ENCODE measurements around the gene EHBP1L1.

Gene EHBP1L1

DNA sequence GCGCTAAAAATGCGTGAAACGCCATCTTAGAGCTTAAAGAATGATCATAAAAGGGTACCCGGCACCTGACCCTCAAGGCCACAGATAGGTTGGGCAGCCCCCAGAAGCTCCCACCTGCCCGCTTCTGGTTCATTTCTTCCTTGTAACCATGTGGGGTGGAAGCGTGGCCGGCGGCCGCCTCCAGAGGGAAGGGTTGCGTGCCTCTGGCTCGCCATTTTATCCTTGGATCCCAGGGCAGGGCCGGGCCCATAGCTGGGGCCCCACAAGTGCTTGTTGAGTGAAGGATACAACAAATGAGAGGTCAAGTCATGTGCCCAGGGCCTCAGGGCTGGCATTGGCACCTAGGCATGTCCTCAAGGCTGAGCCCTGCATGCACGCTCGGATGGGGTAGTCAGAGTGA lies 45.6 kb downstream of the EHBP1L1 start:
- DNase-seq = no peak
- Histone ChIP-seq H3K36me3 (ENCODE audit: control insufficient read depth in 1 of 2, insufficient read depth in 2 of 2, low read length in 2 of 2) (peaks cover 87 to 89% of the 10 kb centered on the region in 2 experiments), H3K4ac (ENCODE audit: low read depth, low read length) (no peak overlapping the region), H3K23ac (ENCODE audit: low read length) (no peak overlapping the region), H3K79me1 (ENCODE audit: low read length) (no peaks in the 10 kb centered on the region), H2AFZ (ENCODE audit: insufficient read depth, low read length, poor library complexity) (no peak overlapping the region), H3K79me2 (ENCODE audit: control insufficient read depth, insufficient read depth, low read length, poor library complexity) (peaks cover 6% of the 10 kb centered on the region), H3K14ac (ENCODE audit: low read length) (no peak overlapping the region), H3K9me3 (ENCODE audit: insufficient read depth, low read depth, low read length) (no peaks in the 10 kb centered on the region), H3K9ac (ENCODE audit: low read length) (no peak overlapping the region), H3K27me3 (ENCODE audit: insufficient read depth, low read length) (no peaks in the 10 kb centered on the region), H2AK5ac (ENCODE audit: low read length) (no peak overlapping the region), H4K91ac (ENCODE audit: low read depth, low read length) (no peak overlapping the region), H2BK5ac (ENCODE audit: low read depth, low read length, poor library complexity) (no peak overlapping the region), H2BK120ac (ENCODE audit: insufficient read depth, low read length, poor library complexity) (no peak overlapping the region), H3K4me1 (ENCODE audit: control insufficient read depth in 1 of 2, insufficient read depth in 2 of 2, low read length in 2 of 2) (peaks cover 4 to 5% of the 10 kb centered on the region in 2 experiments), H4K8ac (ENCODE audit: low read depth, low read length) (no peak overlapping the region), H3K4me2 (ENCODE audit: low read length) (no peak overlapping the region), H2BK12ac (ENCODE audit: low read length) (no peak overlapping the region), H4K12ac (ENCODE audit: low read depth, low read length) (no peak overlapping the region), H3K18ac (ENCODE audit: low read length) (no peak overlapping the region), H3K4me3 (ENCODE audit: low read depth, low read length) (no peak overlapping the region), H3K27ac (ENCODE audit: low read depth, low read length) (no peak overlapping the region)
- WGBS (ENCODE audit: extremely low coverage, insufficient coverage, insufficient read length) = no CpG with 5 or more reads among the region's 14 CpGs

DNA sequence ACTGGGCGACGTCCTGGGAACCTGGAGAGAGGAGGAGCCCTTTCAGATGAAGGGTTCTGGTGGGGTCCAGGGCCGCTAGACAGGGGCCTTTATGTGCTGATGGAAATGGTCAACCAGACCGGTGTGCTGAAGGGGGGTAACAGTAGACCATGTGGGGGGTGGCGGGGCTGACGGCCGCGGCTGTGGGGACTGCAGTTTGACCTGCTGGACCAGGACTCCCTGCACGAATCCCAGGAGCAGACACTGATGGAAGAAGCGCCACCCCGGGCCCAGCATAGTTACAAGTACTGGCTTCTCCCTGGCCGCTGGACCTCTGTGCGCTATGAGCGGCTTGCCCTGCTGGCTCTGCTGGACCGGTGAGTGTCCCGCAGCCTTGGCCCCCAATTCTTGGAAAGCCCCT lies 46.2 kb downstream of the EHBP1L1 start:
- H2BK120ac ChIP-seq (ENCODE audit: insufficient read depth, low read length, poor library complexity) = no peak overlapping the region
- H3K27me3 ChIP-seq (ENCODE audit: insufficient read depth, low read length) = no peaks in the 10 kb centered on the region
- H3K14ac ChIP-seq (ENCODE audit: low read length) = no peak overlapping the region
- no peak overlapping the region for H3K4ac ChIP-seq (ENCODE audit: low read depth, low read length)
- H3K23ac ChIP-seq (ENCODE audit: low read length) = no peak overlapping the region
- H3K9ac ChIP-seq (ENCODE audit: low read length) = no peak overlapping the region
- H3K9me3 ChIP-seq (ENCODE audit: insufficient read depth, low read depth, low read length) = no peaks in the 10 kb centered on the region
- no peak overlapping the region for H4K91ac ChIP-seq (ENCODE audit: low read depth, low read length)
- H2BK5ac ChIP-seq (ENCODE audit: low read depth, low read length, poor library complexity) = no peak overlapping the region
- H2AFZ ChIP-seq (ENCODE audit: insufficient read depth, low read length, poor library complexity) = no peak overlapping the region
- no peak overlapping the region for H4K12ac ChIP-seq (ENCODE audit: low read depth, low read length)
- no peaks in the 10 kb centered on the region for H3K79me1 ChIP-seq (ENCODE audit: low read length)
- H3K27ac ChIP-seq (ENCODE audit: low read depth, low read length) = no peak overlapping the region
- peaks cover 2% of the 10 kb centered on the region for H3K79me2 ChIP-seq (ENCODE audit: control insufficient read depth, insufficient read depth, low read length, poor library complexity)
- H3K4me2 ChIP-seq (ENCODE audit: low read length) = no peak overlapping the region
- no peak overlapping the region for H4K8ac ChIP-seq (ENCODE audit: low read depth, low read length)
- H3K36me3 ChIP-seq (ENCODE audit: control insufficient read depth in 1 of 2, insufficient read depth in 2 of 2, low read length in 2 of 2) = peaks cover 93 to 94% of the 10 kb centered on the region in 2 experiments
- no CpG with 5 or more reads among the region's 16 CpGs for WGBS (ENCODE audit: extremely low coverage, insufficient coverage, insufficient read length)
- no peak overlapping the region for H3K18ac ChIP-seq (ENCODE audit: low read length)
- no peak overlapping the region for H2BK12ac ChIP-seq (ENCODE audit: low read length)
- DNase-seq = no peak
- no peaks in the 10 kb centered on the region for H3K4me1 ChIP-seq (ENCODE audit: control insufficient read depth in 1 of 2, insufficient read depth in 2 of 2, low read length in 2 of 2)
- no peak overlapping the region for H2AK5ac ChIP-seq (ENCODE audit: low read length)
- H3K4me3 ChIP-seq (ENCODE audit: low read depth, low read length) = no peak overlapping the region

DNA sequence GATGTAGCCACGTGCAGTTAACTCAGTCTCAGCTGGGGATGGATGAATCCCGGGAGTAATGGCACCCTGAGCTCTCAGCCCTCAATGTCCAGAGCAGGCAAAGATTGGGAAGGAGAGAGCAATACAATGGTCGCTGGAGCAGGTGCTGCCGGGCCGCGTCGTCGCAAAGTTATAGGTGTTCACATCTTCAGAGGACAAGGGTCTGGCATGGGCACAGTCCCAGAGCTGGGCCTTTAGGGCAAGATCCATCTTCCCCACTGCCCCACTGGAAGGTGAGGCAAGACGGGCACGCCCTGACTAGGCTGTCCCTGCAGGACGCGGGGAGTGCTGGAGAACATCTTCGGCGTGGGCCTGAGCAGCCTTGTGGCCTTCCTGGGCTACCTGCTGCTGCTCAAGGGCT lies 47.3 kb downstream of the EHBP1L1 start:
- Histone ChIP-seq H3K9me3 (ENCODE audit: insufficient read depth, low read depth, low read length) (no peaks in the 10 kb centered on the region), H3K27ac (ENCODE audit: low read depth, low read length) (no peak overlapping the region), H3K27me3 (ENCODE audit: insufficient read depth, low read length) (no peaks in the 10 kb centered on the region), H3K9ac (ENCODE audit: low read length) (no peak overlapping the region), H2AFZ (ENCODE audit: insufficient read depth, low read length, poor library complexity) (no peak overlapping the region), H3K23ac (ENCODE audit: low read length) (no peak overlapping the region), H3K4me2 (ENCODE audit: low read length) (no peak overlapping the region), H3K14ac (ENCODE audit: low read length) (no peak overlapping the region), H3K4me3 (ENCODE audit: low read depth, low read length) (no peak overlapping the region), H2BK120ac (ENCODE audit: insufficient read depth, low read length, poor library complexity) (no peak overlapping the region), H3K18ac (ENCODE audit: low read length) (no peak overlapping the region), H3K4me1 (ENCODE audit: control insufficient read depth in 1 of 2, insufficient read depth in 2 of 2, low read length in 2 of 2) (no peaks in the 10 kb centered on the region), H4K8ac (ENCODE audit: low read depth, low read length) (no peak overlapping the region), H3K79me1 (ENCODE audit: low read length) (no peaks in the 10 kb centered on the region), H4K91ac (ENCODE audit: low read depth, low read length) (no peak overlapping the region), H4K12ac (ENCODE audit: low read depth, low read length) (no peak overlapping the region), H3K4ac (ENCODE audit: low read depth, low read length) (no peak overlapping the region), H2AK5ac (ENCODE audit: low read length) (no peak overlapping the region), H3K79me2 (ENCODE audit: control insufficient read depth, insufficient read depth, low read length, poor library complexity) (no peaks in the 10 kb centered on the region), H2BK12ac (ENCODE audit: low read length) (no peak overlapping the region), H2BK5ac (ENCODE audit: low read depth, low read length, poor library complexity) (no peak overlapping the region), H3K36me3 (ENCODE audit: control insufficient read depth in 1 of 2, insufficient read depth in 2 of 2, low read length in 2 of 2) (peaks cover 94 to 95% of the 10 kb centered on the region in 2 experiments)
- DNase-seq = no peak
- no CpG with 5 or more reads among the region's 14 CpGs for WGBS (ENCODE audit: extremely low coverage, insufficient coverage, insufficient read length)

DNA sequence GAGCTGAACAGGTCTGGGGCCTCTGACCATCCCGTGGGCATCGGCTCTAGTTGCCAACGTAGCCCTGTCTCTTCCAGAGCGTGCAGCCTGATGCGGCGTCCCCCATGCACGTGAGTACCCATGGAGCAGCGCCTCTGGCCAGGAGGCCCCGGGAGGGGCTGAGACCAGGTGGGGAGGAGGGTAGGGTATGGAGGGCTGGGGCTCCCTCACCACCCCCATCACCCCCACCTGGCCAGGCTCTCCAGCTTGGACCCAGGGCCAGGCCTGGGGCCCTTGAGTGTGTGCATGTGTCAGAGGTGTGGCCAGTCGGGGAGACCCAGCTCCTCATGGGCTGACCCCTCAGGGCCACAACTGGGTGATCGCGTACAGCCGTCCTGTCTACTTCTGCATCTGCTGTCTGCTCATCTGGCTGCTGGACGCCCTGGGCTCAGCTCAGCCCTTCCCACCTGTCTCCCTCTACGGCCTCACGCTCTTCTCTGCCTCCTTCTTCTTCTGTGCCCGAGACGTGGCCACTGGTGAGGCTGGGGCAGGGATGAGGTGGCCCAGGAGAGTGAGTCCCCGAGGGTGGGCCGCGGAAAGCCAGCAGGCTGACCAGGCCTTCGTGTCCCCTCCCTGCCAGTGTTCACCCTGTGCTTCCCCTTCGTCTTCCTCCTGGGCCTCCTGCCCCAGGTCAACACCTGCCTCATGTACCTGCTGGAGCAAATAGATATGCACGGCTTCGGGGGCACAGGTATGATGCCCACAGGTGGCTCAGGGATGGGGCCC lies 48.2 kb downstream of the EHBP1L1 start:
- Histone ChIP-seq H3K79me2 (ENCODE audit: control insufficient read depth, insufficient read depth, low read length, poor library complexity) (no peaks in the 10 kb centered on the region), H3K36me3 (ENCODE audit: control insufficient read depth in 1 of 2, insufficient read depth in 2 of 2, low read length in 2 of 2) (peaks cover 94 to 95% of the 10 kb centered on the region in 2 experiments), H2AK5ac (ENCODE audit: low read length) (no peak overlapping the region), H4K91ac (ENCODE audit: low read depth, low read length) (no peak overlapping the region), H3K9me3 (ENCODE audit: insufficient read depth, low read depth, low read length) (peaks cover 2% of the 10 kb centered on the region), H3K79me1 (ENCODE audit: low read length) (no peaks in the 10 kb centered on the region), H2AFZ (ENCODE audit: insufficient read depth, low read length, poor library complexity) (no peak overlapping the region), H3K9ac (ENCODE audit: low read length) (no peak overlapping the region), H3K4me1 (ENCODE audit: control insufficient read depth in 1 of 2, insufficient read depth in 2 of 2, low read length in 2 of 2) (no peaks in the 10 kb centered on the region), H3K18ac (ENCODE audit: low read length) (no peak overlapping the region), H2BK5ac (ENCODE audit: low read depth, low read length, poor library complexity) (no peak overlapping the region), H4K8ac (ENCODE audit: low read depth, low read length) (no peak overlapping the region), H3K27ac (ENCODE audit: low read depth, low read length) (no peak overlapping the region), H3K4ac (ENCODE audit: low read depth, low read length) (no peak overlapping the region), H3K14ac (ENCODE audit: low read length) (no peak overlapping the region), H3K4me3 (ENCODE audit: low read depth, low read length) (no peak overlapping the region), H3K27me3 (ENCODE audit: insufficient read depth, low read length) (no peaks in the 10 kb centered on the region), H4K12ac (ENCODE audit: low read depth, low read length) (no peak overlapping the region), H2BK12ac (ENCODE audit: low read length) (no peak overlapping the region), H2BK120ac (ENCODE audit: insufficient read depth, low read length, poor library complexity) (no peak overlapping the region), H3K4me2 (ENCODE audit: low read length) (no peak overlapping the region), H3K23ac (ENCODE audit: low read length) (no peak overlapping the region)
- DNase-seq = no peak
- WGBS (ENCODE audit: extremely low coverage, insufficient coverage, insufficient read length) = no CpG with 5 or more reads among the region's 25 CpGs

All from trophoblast cell (in vitro differentiated cells and primary cell).